ENCODE data around the gene EFCAB3. TPM values are rescaled to one million over a fixed set of nuclear protein-coding genes. Genes with fewer than 3 reads are reported as not detected.
"Not testable (repeated sequence)": the region's sequence is repeated elsewhere in the genome, so short reads cannot be mapped to it uniquely, and the experiment has no call there.

Gene EFCAB3
- total RNA-seq, 4 donors from 2014 or later, result not detected

- Histone ChIP-seq H3K36me3 (no peaks in the 10 kb centered on the region), H3K27me3 (peaks cover 0 to 3% (median 0%) of the 10 kb centered on the region in 4 donors), H3K4me3 (no peak overlapping the region), H3K9me3 (no peaks in the 10 kb centered on the region), H3K4me1 (peaks cover 0 to 5% (median 0%) of the 10 kb centered on the region in 3 donors), H3K27ac (no peak overlapping the region)
- intact Hi-C loops (cut with DNase I), result no loop called here
- DNase-seq, result no peak
- WGBS, 2 donors, result 90% methylated on average over 7 of the region's 7 CpGs
- TF ChIP-seq POLR2A (IDR thresholded peaks at IDR 0.05) (no peak), CTCF (IDR thresholded peaks at IDR 0.05) (no peak)
Measured at GRCh38 chr17:62456016-62456415, 75.7 kb downstream of the EFCAB3 start.

GRCh38 chr17:62458483-62458882, 78.1 kb downstream of the EFCAB3 start:
- DNase-seq; H3K27ac ChIP-seq; H3K36me3 ChIP-seq; H3K4me3 ChIP-seq; H3K27me3 ChIP-seq; intact Hi-C loops (cut with DNase I); H3K9me3 ChIP-seq; H3K4me1 ChIP-seq: not testable (repeated sequence)
- WGBS, 2 donors, result 32 to 47% methylated on average over 10 of the region's 10 CpGs

GRCh38 chr17:62464422-62464821, 84.1 kb downstream of the EFCAB3 start:
- H3K4me3 ChIP-seq; DNase-seq; H3K27ac ChIP-seq; H3K4me1 ChIP-seq; H3K36me3 ChIP-seq; H3K27me3 ChIP-seq; intact Hi-C loops (cut with DNase I); H3K9me3 ChIP-seq: not testable (repeated sequence)
- WGBS, 2 donors, result 85 to 93% methylated on average over 3 of the region's 3 CpGs

- H3K36me3 ChIP-seq; intact Hi-C loops (cut with DNase I); H3K27ac ChIP-seq; H3K4me1 ChIP-seq; H3K4me3 ChIP-seq; H3K27me3 ChIP-seq; DNase-seq; H3K9me3 ChIP-seq: not testable (repeated sequence)
- WGBS, 2 donors, result 97 to 100% methylated on average over 5 of the region's 7 CpGs
Measured at GRCh38 chr17:62465271-62465670, 84.9 kb downstream of the EFCAB3 start.

Small RNAs within 50 kb of the gene (small RNA-seq; reads per million reads assigned to genes)
- 0 reads per million in 4 donors for gene RNU7-52P

Other genes with a start within 250 kb of the EFCAB3 start
- gene METTL2A, start 43.3 kb downstream of the EFCAB3 start, total RNA-seq, result 10 to 100 TPM; 14.7 to 17.4 (median 15.8) TPM
- gene TLK2, start 98.3 kb downstream of the EFCAB3 start, total RNA-seq, result 10 to 100 TPM; 13.2 to 35.5 (median 28.0) TPM
- gene MRC2, start 247.1 kb downstream of the EFCAB3 start, total RNA-seq, result 10 to 100 TPM; 38.8 to 64.7 (median 61.6) TPM